Loucy (cell line): ENCODE results near the gene SYCP2L.

Experiments
- CTCF ChIP-seq: fragments of 200-600 bp; sonication (generic); conservative IDR thresholded peaks from 2 replicates; pipeline ENCODE4 v1.5.1; 2014; ENCODE audit warnings: mild to moderate bottlenecking, antibody characterized with exemption, low read length
- EZH2phosphoT487 ChIP-seq: fragments of 200-600 bp; IDR thresholded peaks from 2 replicates; pipeline ENCODE4 v1.6.1; 2018; ENCODE audit warnings: antibody characterized with exemption, mild to moderate bottlenecking, moderate library complexity, borderline replicate concordance

GRCh38 chr6:10993896-10994295 lies 107.0 kb downstream of the SYCP2L start:
- no peak for TF ChIP-seq CTCF
- TF ChIP-seq EZH2phosphoT487: no peak
